HEK293 (cell line): Measurements from ENCODE around the gene GPRC5D.

Experiments used
- CTCF ChIA-PET: fragments of 350-600 bp; formaldehyde crosslinking; extraction: SDS; loops from one replicate; lab custom pipeline; 2021; ENCODE audit warnings: antibody characterized with exemption; lab: Yijun Ruan, JAX
- POLR2A ChIA-PET: fragments of 300-600 bp; formaldehyde crosslinking; extraction: SDS; loops from one replicate; lab custom pipeline; 2020; ENCODE audit warnings: antibody characterized with exemption, inconsistent platforms; lab: Yijun Ruan, JAX
- H3K27ac ChIP-seq: fragments of 200-500 bp; sonication (Bioruptor generic); 2 replicates; pipeline ENCODE4 v1.5.1; 2014; ENCODE audit warnings: low read depth, low read length, control low read depth, inconsistent platforms; ENCODE audit errors: extremely low read depth
- H3K36me3 ChIP-seq, 2 experiments: fragments of 200-500 bp in 1 of 2; sonication (Bioruptor generic) in 1 of 2; 1 replicate in 1 of 2; 2 replicates in 1 of 2; pipeline ENCODE4 v1.5.1; 2014 to 2017; ENCODE audit warnings: inconsistent platforms in 2 of 2, low read length in 2 of 2; ENCODE audit not compliant: control insufficient read depth in 2 of 2, insufficient read depth in 1 of 2
- H3K4me1 ChIP-seq: fragments of 200-500 bp; sonication (Bioruptor generic); 2 replicates; pipeline ENCODE4 v1.5.1; 2014; ENCODE audit warnings: mild to moderate bottlenecking, low read length, inconsistent platforms; ENCODE audit not compliant: control insufficient read depth, insufficient read depth
- H3K4me3 ChIP-seq: 2 replicates; pipeline ENCODE4 v1.5.1; 2011; ENCODE audit warnings: low read depth, mild to moderate bottlenecking, control low read depth, low read length, moderate library complexity
- H3K9me3 ChIP-seq: fragments of 200-500 bp; sonication (Bioruptor generic); 2 replicates; pipeline ENCODE4 v1.5.1; 2014; ENCODE audit warnings: low read depth, low read length, inconsistent platforms; ENCODE audit not compliant: control insufficient read depth, insufficient read depth
- FEZF1 ChIP-seq: fragments of 450-650 bp; formaldehyde crosslinking; IDR thresholded peaks from 2 replicates; pipeline ENCODE4 v1.5.1; 2016; ENCODE audit warnings: missing biosample characterization, missing genetic modification characterization
- KLF10 ChIP-seq: fragments of 450-650 bp; IDR thresholded peaks from 2 replicates; pipeline ENCODE4 v1.5.1; 2018; ENCODE audit warnings: missing biosample characterization, mild to moderate bottlenecking, missing genetic modification characterization
- OVOL3 ChIP-seq: fragments of 450-650 bp; formaldehyde crosslinking; IDR thresholded peaks from 2 replicates; pipeline ENCODE4 v1.5.1; 2016; ENCODE audit warnings: missing biosample characterization, missing genetic modification characterization
- PBX3 ChIP-seq: sonication (generic); formaldehyde crosslinking; IDR thresholded peaks from 2 replicates; pipeline ENCODE4 v1.8.1; 2022; ENCODE audit warnings: mild to moderate bottlenecking, moderate library complexity, missing genetic modification reagents
- PRDM2 ChIP-seq: fragments of 450-650 bp; formaldehyde crosslinking; IDR thresholded peaks from 2 replicates; pipeline ENCODE4 v1.5.1; 2016; ENCODE audit warnings: missing biosample characterization, missing genetic modification characterization, borderline replicate concordance
- SCRT1 ChIP-seq: fragments of 450-650 bp; formaldehyde crosslinking; IDR thresholded peaks from 2 replicates; pipeline ENCODE4 v1.5.1; 2016; ENCODE audit warnings: missing biosample characterization, missing genetic modification characterization, borderline replicate concordance
- SCRT2 ChIP-seq: fragments of 450-650 bp; formaldehyde crosslinking; IDR thresholded peaks from 2 replicates; pipeline ENCODE4 v1.5.1; 2016; ENCODE audit warnings: missing biosample characterization, missing genetic modification characterization
- ZBTB8A ChIP-seq: fragments of 450-650 bp; formaldehyde crosslinking; IDR thresholded peaks from 2 replicates; pipeline ENCODE4 v1.5.1; 2016; ENCODE audit warnings: missing biosample characterization, missing genetic modification characterization
- ZIC2 ChIP-seq: fragments of 450-650 bp; formaldehyde crosslinking; IDR thresholded peaks from 2 replicates; pipeline ENCODE4 v1.5.1; 2016; ENCODE audit warnings: missing biosample characterization, missing genetic modification characterization
- ZNF157 ChIP-seq: fragments of 450-650 bp; formaldehyde crosslinking; IDR thresholded peaks from 2 replicates; pipeline ENCODE4 v1.5.1; 2016; ENCODE audit warnings: missing biosample characterization, missing genetic modification characterization
- ZNF16 ChIP-seq: fragments of 450-650 bp; formaldehyde crosslinking; IDR thresholded peaks from 2 replicates; pipeline ENCODE4 v1.5.1; 2016; ENCODE audit warnings: low read depth, missing biosample characterization, missing genetic modification characterization
- ZNF174 ChIP-seq: fragments of 450-650 bp; formaldehyde crosslinking; IDR thresholded peaks from 2 replicates; pipeline ENCODE4 v1.5.0; 2017; ENCODE audit warnings: missing biosample characterization, mild to moderate bottlenecking, missing genetic modification characterization
- ZNF292 ChIP-seq: fragments of 450-650 bp; formaldehyde crosslinking; IDR thresholded peaks from 2 replicates; pipeline ENCODE4 v1.5.1; 2016; ENCODE audit warnings: low read depth, missing biosample characterization, missing genetic modification characterization, borderline replicate concordance
- ZNF426 ChIP-seq: fragments of 450-650 bp; formaldehyde crosslinking; IDR thresholded peaks from 2 replicates; pipeline ENCODE4 v1.5.1; 2017; ENCODE audit warnings: missing biosample characterization, missing genetic modification characterization, mild to moderate bottlenecking, inconsistent platforms, moderate library complexity
- ZNF48 ChIP-seq: fragments of 450-650 bp; formaldehyde crosslinking; IDR thresholded peaks from 2 replicates; pipeline ENCODE4 v1.5.1; 2016; ENCODE audit warnings: missing biosample characterization, missing genetic modification characterization
- ZNF530 ChIP-seq: fragments of 450-650 bp; formaldehyde crosslinking; IDR thresholded peaks from 2 replicates; pipeline ENCODE4 v1.5.1; 2016; ENCODE audit warnings: low read depth, missing biosample characterization, missing genetic modification characterization
- ZNF561 ChIP-seq: fragments of 450-650 bp; IDR thresholded peaks from 2 replicates; pipeline ENCODE4 v1.5.1; 2018; ENCODE audit warnings: missing biosample characterization, missing genetic modification characterization, borderline replicate concordance
- ZNF624 ChIP-seq: fragments of 450-650 bp; formaldehyde crosslinking; IDR thresholded peaks from 2 replicates; pipeline ENCODE4 v1.5.1; 2017; ENCODE audit warnings: missing biosample characterization, missing genetic modification characterization
- ZNF707 ChIP-seq: fragments of 450-650 bp; formaldehyde crosslinking; IDR thresholded peaks from 2 replicates; pipeline ENCODE4 v1.5.1; 2016; ENCODE audit warnings: missing biosample characterization, missing genetic modification characterization
- TF ChIP-seq, protein P1 (sequence below): fragments of 450-650 bp; formaldehyde crosslinking; optimal IDR thresholded peaks from 2 replicates; pipeline ENCODE3; 2016; ENCODE audit warnings: missing biosample characterization, mild to moderate bottlenecking, missing genetic modification characterization

GPRC5D gene

DNA sequence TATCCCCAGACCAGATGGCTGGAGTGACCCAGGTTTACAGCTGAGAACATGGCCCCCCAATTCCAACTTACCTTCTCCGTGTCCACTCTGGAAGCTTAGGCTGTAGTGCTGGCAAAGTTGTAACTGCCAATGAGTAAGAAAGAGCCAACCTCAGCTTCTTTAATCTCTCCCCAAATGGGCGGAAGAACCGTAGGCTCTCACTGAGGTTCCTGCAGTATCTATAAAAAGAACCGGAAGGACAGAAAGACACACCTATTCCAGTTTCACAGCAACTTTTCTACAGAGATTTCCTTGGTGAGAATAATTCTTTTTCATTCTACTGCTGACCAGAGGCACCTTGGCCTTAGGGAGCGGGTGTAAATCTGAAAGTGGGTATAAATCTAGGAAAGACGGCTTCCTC lies at the start of gene GPRC5D:
GPRC5D (minus strand) TSS at position 135 of the 400 bp plus-strand sequence. CDS start 1,786 bp downstream, outside the sequence.
- ChIA-PET POLR2A (no interaction called here), CTCF (no interaction called here)

GRCh38 chr12:13001775-13002040 lies 49.7 kb upstream of the GPRC5D start:
- Histone ChIP-seq H3K27ac (peak overlapping the region; percentile 74; the same call in 1 of the 2 replicates), H3K4me1 (peaks cover 6% of the 10 kb centered on the region), H3K36me3 (no peaks in the 10 kb centered on the region), H3K4me3 (no peak overlapping the region), H3K9me3 (no peaks in the 10 kb centered on the region)
- CTCF ChIA-PET = interaction anchor here (1.0 kb wide), 1 partner anchor 11 kb away, joined by 3 read pairs; no protein-coding TSS in a partner anchor
- POLR2A ChIA-PET = no interaction called here
- TF ChIP-seq PBX3 (CRISPR knock-in tag) (no peak), SCRT2 (tag by site-specific recombination) (peak; percentile 55), ZNF426 (no peak), ZNF48 (tag by site-specific recombination) (no peak), ZNF174 (tag by site-specific recombination) (no peak), ZNF624 (tag by site-specific recombination) (no peak), PRDM2 (tag by site-specific recombination) (0 out of 2 replicates have a peak, but pooled peaks have one; percentile 27), SCRT1 (tag by site-specific recombination) (peak; percentile 36; the same call in 1 of the 2 replicates), ZNF16 (no peak)

More for the DNA sequence above, at the start of gene GPRC5D:
- H3K4me3 ChIP-seq = no peak within 1 kb of the TSS
- TF ChIP-seq ZNF707 (tag by site-specific recombination) (no peak), ZNF292 (tag by site-specific recombination) (no peak)
- no peaks in the 10 kb centered on the region for H3K36me3 ChIP-seq
- H3K4me1 ChIP-seq = no peaks in the 10 kb centered on the region
- no peak within 1 kb of the TSS for H3K27ac ChIP-seq
- H3K9me3 ChIP-seq = no peaks in the 10 kb centered on the region

DNA sequence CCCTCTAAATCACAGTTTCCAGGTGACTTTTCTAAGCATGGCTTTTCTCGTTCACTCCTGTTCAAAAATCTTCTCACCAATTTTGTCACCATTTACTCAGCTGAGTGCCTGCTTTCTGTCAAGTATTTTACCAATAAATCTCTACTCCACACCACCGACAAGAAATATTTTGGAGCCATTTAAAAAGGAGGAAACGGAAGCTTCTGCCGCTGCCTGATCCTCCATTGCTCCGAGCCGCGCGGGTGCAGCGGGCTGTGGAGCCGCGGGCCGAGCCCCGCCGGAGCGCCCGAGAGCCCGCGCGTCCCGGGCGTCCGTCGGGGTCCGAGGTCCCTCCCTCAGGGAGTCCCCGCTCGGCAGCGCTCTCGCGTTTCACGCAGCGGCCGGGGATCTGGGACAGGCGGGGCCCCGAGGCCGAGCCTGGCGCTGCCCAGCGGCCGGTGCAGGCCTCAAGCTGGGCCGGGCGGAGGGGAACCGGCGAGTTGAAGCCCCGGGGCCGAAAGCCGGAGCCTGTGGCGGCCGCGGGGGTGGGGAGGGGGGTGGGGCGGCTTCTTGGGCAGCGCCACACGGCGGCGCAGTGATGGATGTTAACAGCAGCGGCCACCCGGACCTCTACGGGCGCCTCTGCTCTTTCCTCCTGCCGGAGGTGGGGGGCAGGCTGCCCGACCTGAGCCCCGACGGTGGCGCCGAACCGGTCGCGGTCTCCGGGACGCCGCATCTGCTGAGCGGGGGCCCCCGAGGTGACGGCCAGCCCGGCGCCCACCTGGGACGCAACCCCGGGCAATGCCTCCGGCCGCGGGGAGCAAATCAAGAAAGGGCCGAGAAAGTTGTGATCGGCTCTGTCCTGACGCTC lies 49.2 kb upstream of the GPRC5D start:
- ChIA-PET POLR2A (interaction anchor here (0.7 kb wide), 1 partner anchor 110 kb away, joined by 3 read pairs; the partner anchor contains the start of gene GPRC5A), CTCF (interaction anchor here (0.7 to 1.0 kb wide), 3 partner anchors 11 to 18 kb away, joined by 3 to 4 read pairs (median 3); no protein-coding TSS in a partner anchor)
- Histone ChIP-seq H3K9me3 (no peaks in the 10 kb centered on the region), H3K4me1 (peaks cover 6% of the 10 kb centered on the region), H3K36me3 (no peaks in the 10 kb centered on the region), H3K4me3 (peak overlapping the region; percentile 47), H3K27ac (peak overlapping the region; percentile 74; the same call in 1 of the 2 replicates)
- TF ChIP-seq ZBTB8A = no peak; the same call in 1 of the 2 replicates
- TF ChIP-seq ZIC2 = peak; percentile 70
- no peak for TF ChIP-seq ZNF530 (tag by site-specific recombination)
- TF ChIP-seq KLF10 (tag by site-specific recombination) = no peak; the same call in 1 of the 2 replicates
- TF ChIP-seq ZNF157 (tag by site-specific recombination) = no peak
- TF ChIP-seq FEZF1 = no peak
- TF ChIP-seq OVOL3 = no peak
- peak; percentile 75; the same call in 1 of the 2 replicates for TF ChIP-seq ZNF561 (tag by site-specific recombination)
- TF ChIP-seq, protein P1, sequence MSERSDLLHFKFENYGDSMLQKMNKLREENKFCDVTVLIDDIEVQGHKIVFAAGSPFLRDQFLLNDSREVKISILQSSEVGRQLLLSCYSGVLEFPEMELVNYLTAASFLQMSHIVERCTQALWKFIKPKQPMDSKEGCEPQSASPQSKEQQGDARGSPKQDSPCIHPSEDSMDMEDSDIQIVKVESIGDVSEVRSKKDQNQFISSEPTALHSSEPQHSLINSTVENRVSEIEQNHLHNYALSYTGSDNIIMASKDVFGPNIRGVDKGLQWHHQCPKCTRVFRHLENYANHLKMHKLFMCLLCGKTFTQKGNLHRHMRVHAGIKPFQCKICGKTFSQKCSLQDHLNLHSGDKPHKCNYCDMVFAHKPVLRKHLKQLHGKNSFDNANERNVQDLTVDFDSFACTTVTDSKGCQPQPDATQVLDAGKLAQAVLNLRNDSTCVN (tag by site-specific recombination) = peak; percentile 58
